ENCODE data around the gene ODF2.
"Not testable (repeated sequence)": the region's sequence is repeated elsewhere in the genome, so short reads cannot be mapped to it uniquely, and the experiment has no call there.

The ODF2 gene

DNA sequence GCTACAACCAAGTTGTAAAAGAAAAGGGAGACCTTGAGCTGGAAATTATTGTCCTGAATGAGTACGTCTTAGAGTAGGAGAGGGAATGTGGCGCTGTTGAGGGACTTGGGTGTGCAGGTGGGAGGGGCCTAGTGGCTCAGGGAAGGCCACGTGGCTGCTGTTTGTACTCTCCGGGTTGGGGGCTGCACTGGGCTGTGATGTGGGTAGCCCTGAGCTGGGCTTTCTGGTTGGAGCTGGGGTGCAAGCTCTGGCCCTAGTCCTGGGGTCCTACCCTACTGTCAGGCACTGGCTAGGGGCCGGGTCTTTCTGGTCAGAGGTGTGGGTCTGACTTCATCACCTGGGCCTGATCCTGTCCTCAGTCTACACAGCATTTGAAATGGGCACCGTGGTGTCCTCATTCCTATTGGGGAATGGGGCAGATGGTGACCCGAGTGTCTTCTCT is 29.6 kb downstream of the ODF2 start:
- DNase-seq = no peak

DNA sequence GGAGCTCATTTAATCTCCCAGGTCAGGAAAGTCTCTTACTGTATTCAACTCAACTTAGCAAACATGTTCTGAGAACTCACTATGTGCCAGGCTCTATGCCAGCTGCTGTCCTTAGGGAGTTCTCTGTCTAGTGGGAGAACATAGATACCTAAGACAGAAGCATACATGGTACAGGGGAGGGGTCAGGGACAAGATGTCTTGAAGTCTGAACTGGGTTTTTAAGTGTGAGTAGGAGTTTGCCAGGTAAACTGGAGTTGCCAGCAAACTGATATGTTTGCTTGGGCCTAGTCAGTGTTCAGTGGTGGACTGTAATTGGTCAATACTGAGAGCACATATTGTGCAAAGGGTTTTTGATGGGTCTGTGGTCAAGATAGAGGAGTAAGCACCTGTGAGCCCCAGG is 30.4 kb downstream of the ODF2 start:
- DNase-seq = no peak

DNA sequence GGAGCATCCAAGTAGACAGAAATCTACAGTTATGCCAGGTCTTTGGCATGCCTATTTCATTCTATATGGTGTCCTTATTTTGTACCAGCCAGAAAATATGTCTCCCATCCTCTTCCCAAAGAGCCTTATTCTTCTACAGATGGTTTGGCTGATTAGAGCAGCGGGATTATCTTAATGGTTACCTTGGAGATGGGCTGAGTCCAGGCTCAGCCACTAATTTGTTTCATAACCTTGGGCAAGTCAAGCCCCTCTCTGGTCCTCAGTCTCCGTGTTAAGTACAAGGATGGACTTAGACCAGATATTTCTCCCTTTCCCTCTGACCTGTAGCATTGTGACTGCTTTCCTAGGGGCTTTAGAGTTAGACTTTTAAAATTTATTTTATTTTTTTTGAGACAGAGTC is 37.6 kb downstream of the ODF2 start:
- no peak for DNase-seq

DNA sequence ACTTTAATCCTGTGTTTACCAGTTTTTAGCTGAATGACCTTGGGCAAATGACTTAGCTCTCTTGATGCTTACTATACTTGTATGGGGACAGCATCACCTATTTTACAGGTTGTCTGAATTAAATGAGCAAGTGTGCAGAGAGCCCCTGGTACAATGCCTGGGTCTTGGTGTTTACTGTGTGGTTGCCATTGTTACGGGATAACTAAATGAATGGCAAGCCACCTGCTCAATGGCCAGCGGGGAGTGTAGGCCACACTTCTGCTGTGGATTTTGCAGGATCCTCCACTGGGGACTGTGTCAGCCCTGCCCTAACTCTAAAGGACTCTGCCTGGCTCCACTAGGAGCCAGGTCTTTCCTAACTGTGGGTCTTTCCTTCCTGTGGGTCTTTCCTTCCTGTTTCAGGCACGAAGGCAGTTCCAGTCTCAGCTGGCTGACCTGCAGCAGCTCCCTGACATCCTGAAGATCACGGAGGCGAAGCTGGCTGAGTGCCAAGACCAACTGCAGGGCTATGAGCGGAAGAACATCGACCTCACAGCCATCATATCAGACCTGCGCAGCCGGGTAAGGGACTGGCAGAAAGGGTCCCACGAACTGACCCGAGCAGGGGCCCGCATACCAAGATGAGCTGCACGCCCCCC is 38.4 kb downstream of the ODF2 start:
- DNase-seq = peak in 1 of 4 experiments; percentile 26

DNA sequence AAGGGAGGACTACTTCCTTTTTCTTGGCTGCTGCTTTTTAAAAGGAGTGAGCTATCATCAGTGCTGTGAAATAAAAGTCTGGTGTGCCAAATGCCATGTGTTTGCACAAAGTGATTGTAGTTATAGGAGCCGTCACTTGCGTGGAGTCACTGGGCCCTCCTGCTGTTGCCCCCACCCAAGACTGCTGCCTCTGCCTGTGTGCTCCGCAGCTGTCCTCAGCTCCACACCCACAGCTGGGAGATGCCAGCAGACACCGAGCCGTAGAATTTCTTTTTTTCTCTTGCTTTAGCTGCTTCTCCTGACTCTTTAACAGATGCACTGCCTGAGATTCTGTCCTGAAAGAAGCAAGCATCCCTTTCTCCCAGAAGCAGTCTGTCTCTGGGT is 38.9 kb downstream of the ODF2 start:
- DNase-seq = no peak

DNA sequence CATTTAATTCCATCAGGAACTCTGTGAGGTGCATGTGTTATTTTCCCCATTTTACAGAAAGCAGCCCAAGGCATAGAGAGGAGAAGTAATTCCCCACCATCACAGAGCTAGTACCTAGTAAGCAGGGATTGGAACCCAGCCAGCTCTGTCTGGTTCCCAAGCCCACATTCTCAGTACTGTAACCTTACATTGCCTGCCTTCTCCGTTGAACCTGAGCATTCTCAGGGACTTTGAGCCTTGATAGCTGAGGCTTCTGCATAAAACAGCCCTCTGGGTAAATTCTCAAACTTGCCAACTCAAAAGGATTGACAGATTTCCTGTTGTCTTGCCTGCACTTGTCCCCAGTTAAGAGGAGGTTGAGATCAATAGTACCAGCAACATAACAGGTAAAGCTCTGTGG is 39.5 kb downstream of the ODF2 start:
- no peak for DNase-seq

DNA sequence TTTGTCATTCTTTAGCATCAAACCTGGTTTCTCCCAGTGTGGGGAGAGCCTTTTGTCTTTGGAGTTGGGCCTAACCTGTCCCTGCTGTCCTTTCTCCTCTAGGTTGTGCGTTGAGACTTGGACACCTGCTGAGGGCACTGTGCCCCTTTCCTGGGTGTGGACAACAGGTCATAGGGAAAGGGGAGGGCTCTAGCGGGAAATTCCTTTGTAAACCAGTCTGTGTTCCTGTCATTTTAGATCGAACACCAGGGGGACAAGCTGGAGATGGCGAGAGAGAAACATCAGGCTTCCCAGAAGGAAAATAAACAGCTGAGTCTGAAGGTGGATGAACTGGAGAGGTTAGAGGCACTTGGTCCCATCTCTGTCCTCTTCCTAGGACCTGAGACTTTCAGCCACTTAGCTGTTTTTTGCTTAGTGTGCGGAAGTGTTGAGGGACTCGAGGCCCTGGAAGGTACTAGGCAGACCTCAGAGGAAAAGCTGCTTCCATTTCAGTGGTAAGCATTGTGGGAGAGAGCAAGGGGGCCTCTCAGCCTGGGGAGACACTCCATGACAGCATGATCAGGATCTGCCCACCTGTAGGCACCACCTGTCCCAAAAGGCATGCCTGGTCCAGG is 40.1 kb downstream of the ODF2 start:
- DNase-seq = no peak

DNA sequence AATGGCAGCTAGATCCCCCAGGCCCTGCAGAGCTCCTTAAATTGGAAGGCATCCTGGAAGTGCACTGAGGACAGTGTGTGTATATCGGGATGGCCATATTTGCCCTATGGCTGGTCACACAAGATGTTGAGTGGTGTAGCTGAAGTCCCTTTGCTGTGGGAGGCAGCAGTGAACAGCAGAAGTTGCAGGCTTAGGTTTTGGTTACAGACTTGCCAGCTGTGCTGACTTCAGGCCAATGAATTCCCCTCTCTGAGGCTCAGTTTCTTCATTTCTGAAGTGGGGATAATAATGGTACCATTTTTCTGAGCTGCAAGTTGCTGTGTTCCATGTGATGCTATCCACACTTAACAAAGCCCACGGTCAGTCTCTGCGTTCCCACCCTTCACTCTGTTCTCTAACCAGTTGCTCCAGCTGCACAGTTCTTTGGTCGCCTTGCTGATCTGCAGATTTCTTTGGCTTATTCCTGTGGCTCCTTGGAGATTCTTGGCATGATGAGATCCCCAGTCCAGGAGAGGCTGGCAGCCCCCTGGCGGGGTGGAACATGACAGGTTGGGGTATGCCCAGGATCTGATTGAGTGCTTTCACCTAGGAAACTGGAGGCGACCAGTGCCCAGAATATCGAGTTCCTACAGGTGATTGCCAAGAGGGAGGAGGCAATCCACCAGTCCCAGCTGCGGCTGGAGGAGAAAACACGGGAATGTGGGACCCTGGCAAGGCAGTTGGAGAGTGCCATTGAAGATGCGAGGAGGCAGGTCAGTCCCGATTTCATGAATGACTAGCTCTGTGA is 42.2 kb downstream of the ODF2 start:
- no peak for DNase-seq

DNA sequence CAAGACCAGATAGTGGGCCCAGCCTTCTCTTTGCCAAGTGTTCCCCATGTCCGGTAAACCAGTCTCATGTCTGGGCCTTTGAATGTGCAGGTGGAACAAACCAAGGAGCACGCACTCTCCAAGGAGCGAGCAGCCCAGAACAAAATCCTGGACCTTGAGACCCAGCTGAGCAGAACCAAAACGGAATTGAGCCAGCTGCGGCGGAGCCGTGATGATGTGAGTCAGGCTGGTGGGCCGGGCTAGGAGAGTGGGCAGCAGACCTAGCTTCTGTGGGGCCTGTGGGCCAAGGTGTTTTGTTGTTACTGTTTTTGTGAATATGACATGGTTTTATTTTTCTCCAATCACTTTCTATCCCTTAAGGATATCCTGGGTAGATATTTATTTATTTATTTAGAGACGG is 43.1 kb downstream of the ODF2 start:
- DNase-seq = no peak

DNA sequence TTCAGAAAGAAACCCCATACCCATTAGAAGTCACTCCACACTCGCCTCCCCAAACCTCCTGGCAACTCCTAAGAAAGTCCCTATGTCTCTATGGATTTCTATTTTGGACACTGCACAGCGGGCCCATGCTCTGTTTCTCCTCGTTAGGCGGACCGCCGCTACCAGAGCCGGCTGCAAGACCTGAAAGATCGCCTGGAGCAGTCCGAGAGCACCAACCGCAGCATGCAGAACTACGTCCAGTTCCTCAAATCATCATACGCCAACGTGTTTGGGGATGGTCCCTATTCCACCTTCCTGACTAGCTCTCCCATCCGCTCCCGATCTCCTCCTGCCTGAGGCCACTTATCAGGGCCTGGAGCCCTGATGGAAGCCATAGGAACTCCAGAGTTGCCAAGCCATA is 44.1 kb downstream of the ODF2 start:
- DNase-seq = no peak

DNA sequence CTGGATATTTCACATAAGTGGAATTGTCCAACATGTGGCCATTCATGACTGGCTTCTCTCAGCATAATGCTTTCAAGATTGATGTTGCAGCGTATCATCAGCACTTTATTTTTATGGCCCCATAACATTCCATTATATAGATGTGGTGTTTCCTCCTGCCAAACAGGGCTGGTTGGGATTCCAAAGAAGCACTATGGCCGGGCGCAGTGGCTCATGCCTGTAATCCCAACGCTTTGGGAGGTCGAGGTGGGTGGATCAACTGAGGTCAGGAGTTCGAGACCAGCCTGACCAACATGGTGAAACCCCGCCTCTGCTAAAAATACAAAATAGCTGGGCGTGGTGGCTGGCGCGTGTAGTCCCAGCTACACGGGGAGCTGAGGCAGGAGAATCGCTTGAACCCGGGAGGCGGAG is 47.6 kb downstream of the ODF2 start:
- DNase-seq = not testable (repeated sequence)

DNA sequence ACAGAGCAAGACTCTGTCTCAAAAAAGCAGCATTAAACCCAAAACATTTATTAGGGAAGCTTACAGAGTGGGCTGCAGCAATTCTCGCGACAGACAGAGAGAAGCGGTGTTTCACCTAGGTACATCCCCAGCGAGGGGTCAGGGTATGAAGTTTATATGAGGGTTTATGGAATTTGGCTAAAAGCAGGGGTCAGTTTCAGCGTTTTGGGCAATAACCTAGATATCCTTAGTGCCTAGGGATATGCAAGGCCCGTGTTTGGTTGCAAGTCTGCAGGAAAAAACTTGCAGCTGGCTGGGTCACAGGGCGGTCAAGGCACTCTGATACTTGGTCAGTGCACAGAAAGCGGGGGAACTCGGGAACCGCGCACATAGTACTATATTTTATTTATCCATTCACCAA is 48.1 kb downstream of the ODF2 start:
- DNase-seq = no peak

DNA sequence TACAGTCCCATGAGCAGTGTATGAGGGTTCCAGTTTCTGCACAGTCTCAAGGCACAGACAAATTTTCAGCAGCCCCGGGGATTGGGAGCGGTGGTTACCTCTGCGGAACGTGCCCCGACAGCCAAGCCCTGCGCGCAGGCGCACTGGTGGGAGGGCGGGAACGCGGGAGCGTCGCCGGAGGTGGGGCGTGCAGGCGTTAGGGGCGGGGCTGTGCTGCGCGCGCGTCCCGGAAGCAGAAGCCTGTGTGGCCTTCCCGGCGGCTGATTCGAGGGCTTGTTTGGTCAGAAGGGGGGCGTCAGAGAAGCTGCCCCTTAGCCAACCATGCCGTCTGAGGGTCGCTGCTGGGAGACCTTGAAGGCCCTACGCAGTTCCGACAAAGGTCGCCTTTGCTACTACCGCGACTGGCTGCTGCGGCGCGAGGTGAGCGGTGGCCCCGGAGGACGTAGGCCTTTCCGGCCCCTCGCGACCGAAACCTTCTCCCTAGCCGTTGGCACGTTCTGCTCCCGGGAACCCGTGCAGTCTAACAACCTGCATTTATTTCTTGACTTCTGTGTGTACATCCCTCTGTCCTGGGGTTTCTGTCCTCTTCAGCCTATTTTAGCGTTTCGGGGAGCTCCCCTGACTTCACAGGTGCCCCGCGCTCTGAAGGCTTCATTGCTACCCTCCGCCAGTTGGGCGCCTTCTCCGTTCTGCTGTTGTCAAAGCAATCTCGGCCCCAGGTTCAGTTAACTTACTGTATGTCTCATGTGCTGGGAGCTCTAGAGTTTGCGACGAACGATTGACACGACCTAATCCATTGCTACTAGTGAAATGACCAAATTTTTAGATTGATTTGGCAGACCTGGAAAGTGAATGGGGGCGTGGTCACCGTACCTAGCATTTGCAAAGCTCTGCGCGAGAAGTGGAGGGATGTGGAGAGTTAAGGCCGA is 48.9 kb downstream of the ODF2 start, which contains the start of gene GLE1:
TSS of gene GLE1 (plus strand) at position 235 of the 929 bp plus-strand sequence. CDS start at position 322, 87 bp downstream.
- peak; percentile 91 to 98 (median 94) for DNase-seq

DNA sequence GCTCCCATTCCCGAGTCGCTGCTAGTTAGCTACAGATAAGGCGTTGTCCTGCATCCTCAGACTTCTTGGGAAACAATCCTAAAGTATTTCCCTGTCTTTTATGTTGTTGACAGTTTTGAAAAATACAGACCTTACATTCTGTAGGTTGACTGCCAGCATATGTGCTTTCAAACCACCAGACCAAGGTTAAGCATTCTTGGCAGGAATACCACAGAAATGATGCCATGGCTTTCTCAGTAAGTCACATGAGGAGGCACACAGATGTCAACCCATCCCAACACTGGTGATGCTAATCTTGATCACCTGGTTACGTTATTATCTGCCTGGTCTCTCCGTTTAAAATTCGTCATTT is 49.6 kb downstream of the ODF2 start:
- no peak for DNase-seq

DNA sequence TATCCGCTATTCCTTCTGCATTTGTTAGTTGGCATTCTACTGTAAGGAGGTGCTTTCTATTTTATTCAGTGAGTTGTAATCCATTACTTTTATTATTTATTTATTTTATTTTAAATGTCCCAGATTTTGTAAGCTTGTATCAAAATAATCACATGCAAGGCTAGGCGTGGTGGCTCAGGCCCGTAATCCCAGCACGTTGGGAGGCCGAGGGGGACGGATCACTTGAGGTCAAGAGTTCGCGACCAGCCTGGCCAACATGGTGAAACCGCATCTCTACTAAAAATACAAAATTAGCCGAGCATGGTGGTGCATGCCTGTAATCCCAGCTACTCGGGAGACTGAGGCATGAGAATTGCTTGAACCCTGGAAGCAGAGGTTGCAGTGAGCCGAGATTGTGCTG is 50.1 kb downstream of the ODF2 start:
- not testable (repeated sequence) for DNase-seq

DNA sequence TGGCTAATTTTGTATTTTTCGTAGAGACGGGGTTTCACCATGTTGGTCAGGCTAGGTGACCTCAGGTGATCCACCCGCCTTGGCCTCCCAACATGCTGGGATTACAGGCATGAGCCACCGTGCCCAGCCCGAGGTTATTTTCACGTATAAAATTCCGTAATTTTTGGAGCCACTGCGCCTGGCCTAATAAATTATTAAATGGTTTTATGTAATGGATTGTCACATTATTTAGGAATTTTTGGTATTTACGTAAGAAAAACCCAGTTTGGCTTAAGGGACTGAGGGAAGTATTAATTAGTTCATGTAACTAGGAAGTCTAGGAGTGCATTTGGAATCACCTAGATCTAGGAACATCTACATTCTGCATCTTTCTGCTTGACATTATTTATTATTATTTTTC is 57.0 kb downstream of the ODF2 start:
- no peak for DNase-seq

DNA sequence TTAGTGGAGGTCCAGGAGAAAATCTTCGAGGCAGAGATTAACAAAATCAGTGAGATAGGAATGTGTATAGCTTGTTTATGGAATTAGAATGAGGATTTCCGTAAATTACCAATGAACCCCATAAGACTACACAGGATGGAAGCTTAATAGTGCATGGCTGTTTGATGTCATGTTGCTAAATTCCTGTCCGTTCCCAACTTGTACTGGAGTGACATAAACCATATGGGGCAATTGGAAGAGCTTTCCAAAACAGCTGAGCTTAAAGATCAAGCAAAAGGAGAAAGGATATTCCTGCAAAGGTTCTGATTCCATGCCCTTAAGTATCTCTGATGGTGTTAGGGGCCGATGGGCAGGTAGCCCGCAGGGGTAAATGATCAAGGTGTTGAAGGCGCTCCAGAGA is 66.2 kb downstream of the ODF2 start:
- no peak for DNase-seq

DNA sequence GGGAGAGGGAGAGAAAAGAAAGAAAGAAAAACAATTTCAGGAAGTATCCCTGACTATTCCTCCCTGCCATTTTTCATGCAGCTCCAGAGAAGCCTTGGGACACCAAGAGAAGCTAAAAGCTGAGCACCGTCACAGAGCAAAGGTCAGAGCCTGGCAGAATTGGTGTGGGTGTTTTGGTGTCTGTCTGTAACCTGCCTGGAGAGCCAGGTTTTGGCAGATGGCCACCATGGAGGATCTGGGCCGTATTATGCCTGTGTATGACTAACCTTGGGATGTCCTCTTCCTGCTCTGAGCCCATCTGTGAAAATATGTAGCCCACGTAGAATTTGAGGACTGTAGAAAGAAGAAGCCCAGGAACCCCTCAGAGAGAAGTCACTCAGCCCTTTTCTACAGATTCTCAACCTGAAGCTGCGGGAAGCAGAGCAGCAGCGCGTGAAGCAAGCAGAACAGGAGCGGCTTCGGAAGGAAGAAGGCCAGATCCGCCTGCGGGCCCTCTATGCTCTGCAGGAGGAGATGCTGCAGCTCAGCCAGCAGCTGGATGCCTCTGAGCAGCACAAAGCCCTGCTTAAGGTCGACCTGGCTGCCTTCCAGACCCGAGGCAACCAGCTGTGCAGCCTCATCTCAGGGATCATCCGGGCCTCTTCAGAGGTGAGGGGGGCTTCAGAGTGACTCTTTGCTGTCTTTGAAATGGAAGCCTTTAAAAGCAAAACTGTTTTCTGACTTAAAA is 67.6 kb downstream of the ODF2 start:
- DNase-seq = no peak

DNA sequence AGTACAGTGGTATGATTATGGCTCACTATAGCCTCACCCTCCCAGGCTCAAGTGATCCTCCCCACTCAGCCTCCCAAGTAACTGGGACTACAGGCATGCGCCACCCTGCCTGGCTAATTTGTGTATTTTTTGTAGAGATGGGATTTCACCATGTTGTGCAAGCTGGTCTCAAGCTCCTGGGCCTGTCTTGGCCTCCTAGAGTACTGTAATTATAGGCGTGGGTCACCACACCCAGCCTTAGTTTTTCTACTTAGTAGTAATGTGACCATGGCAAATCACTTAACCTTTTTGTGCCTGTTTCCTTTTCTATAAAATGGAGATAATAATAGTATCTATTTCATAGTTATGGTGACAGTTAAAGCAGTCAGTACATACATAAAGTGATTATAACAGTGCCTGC is 70.9 kb downstream of the ODF2 start:
- DNase-seq = no peak

DNA sequence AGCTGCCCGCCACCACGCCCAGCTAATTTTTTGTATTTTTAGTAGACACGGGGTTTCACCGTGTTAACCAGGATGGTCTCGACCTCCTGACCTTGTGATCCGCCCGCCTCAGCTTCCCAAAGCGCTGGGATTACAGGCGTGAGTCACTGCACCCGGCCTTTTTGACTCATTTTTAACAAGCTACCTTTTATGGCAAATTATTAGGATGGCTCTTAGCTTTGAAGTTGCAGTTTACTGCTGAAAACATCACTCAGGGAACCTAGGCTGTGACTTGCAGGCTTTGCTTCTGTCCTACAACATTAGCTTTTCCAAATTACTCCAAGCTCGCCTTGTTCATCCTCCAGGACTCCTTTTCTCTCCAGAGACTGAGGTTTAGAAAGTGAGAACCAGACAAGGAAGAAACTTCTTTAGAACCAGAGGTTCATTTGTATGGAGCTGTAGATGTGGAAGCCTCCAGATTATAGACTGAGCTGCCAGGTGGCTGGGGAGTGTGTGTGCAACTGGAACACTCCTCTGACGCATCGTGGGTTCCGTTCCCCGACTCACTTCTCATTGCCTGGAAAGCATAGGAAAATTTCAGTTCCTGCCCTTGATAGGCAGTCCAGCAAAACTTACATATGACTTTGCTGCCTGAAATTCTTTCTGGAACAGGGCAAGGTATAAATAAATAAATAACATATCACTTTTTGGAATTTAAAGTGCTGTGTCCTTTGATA is 72.8 kb downstream of the ODF2 start:
- DNase-seq = no peak

DNA sequence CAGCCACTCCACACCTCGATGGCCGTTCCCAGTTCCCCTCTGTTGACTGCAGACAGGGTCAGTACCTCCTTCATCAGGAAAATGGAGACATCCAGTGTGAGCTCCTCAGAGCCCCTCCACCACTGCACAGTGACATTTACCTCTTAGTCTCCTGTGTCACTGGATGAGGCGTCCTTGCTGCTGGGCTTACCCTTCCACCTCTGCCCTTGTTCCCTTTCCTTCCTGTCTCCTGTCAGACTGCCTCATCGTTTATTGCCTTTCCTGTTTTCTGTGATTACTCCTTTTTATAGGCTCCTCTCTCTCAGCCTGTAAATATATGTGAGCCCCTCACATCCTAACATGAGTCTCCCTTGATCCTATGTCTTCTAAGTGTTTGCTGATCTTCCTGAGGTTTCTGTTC is 73.4 kb downstream of the ODF2 start:
- DNase-seq = no peak

DNA sequence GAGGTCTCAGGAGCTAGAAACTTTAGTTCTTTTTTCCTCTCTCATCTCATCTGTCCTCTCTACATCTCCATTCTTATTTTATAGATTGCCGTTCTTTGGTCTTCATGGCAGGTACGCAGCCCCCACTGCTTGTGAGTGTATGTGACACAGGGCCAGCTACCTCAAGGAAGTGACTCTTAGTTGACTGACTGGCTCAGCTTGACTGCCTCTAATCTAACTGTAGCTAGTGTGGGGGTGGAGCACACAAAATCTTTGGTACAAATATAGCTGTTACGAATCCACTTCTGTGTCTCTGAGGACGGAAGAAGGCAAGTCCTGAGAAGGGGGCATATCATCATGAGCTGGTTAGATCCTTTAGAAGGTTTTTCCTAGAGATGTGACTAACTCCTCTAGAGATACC is 76.8 kb downstream of the ODF2 start:
- no peak for DNase-seq
